ENCODE measurements around the gene ATRIP.
"Not testable (repeated sequence)": the region's sequence is repeated elsewhere in the genome, so short reads cannot be mapped to it uniquely, and the experiment has no call there.

ATRIP gene

DNA sequence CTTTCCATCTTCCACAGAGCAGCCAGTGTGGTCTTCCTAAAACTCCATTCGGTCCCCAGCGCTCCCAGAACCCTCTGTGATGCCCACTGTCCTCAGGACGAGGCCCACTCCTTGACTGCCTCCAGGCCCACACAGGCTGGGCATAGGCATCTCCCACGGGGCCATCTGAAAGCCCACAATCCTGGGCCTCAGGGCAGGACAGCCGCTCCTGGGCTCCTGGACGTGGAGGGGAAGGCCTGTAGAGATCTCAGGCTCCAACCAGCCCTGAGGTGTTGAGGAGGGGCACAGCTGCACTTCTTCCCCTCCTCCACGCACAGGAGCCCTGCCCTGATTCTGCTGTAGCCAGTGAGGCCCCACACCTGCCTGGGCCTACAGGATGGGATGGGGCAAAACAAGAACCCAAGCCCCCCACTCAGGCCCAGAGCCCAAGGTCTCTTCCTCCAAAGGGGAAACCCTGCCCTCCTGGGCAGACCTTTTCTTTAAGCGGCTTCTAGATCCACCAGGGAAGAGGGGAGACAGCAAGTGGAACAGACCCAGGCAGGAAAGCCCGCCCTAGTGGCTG is 31.5 kb downstream of the ATRIP start:
- no peaks in the 10 kb centered on the region for H3K36me3 ChIP-seq (ENCODE audit: insufficient read depth, low read depth, low read length)
- no peak overlapping the region for H3K27ac ChIP-seq (ENCODE audit: low read length)
- peaks cover 15% of the 10 kb centered on the region; the same call in 1 of the 2 replicates for H3K4me1 ChIP-seq (ENCODE audit: insufficient read depth, low read length)
- no peak overlapping the region for H3K4me3 ChIP-seq (ENCODE audit: low read length)
- H3K9ac ChIP-seq (ENCODE audit: low read depth, low read length): no peak overlapping the region
- no peaks in the 10 kb centered on the region for H3K27me3 ChIP-seq (ENCODE audit: insufficient read depth, low read length)
- no peaks in the 10 kb centered on the region for H3K9me3 ChIP-seq (ENCODE audit: insufficient read depth, low read depth, low read length)

DNA sequence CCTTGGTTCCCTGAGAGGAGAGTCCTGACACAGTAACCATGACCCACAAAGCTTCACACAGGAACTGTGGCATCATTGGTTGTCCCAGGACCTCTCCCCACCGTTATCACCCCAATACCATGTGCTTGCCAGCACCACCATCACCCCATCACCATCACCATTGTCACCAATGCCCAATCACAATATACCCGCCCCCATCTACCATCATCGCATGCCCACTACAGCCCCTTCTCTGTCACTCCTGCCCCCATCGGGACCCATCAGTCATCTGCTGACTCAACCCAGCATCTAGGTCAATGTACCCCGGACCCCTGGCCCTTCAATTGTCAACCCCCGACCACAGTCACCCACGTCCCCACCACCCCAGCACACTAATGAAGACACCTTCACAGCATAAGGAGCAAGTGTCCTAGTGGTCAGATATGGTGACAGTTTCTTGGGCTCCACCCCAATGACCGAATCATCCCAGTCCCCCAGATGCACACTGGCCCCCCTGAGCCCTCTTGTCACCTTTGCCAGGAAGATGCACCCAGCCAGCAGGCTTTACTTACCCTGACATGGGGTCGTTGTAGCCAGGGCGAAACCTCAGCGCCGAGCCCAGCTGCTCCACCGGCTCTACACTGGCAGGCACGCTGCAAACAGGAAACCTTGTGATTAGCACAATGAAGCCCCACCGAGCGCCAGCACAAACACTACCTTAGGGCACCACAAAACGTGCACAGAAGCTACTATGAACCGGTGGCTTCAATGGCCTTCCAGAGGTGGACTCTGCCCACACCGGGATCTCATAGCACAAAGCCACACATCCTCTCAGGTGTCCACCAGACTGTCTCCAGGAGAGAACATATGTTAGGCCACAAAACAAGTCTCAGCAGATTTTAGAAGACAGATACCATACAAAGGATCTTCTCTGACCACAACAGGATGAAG is 32.4 kb downstream of the ATRIP start:
- Histone ChIP-seq H3K36me3 (ENCODE audit: insufficient read depth, low read depth, low read length) (no peaks in the 10 kb centered on the region), H3K27ac (ENCODE audit: low read length) (no peak overlapping the region), H3K9me3 (ENCODE audit: insufficient read depth, low read depth, low read length) (no peaks in the 10 kb centered on the region), H3K27me3 (ENCODE audit: insufficient read depth, low read length) (no peaks in the 10 kb centered on the region), H3K9ac (ENCODE audit: low read depth, low read length) (no peak overlapping the region), H3K4me3 (ENCODE audit: low read length) (no peak overlapping the region), H3K4me1 (ENCODE audit: insufficient read depth, low read length) (peaks cover 10% of the 10 kb centered on the region; the same call in 1 of the 2 replicates)

DNA sequence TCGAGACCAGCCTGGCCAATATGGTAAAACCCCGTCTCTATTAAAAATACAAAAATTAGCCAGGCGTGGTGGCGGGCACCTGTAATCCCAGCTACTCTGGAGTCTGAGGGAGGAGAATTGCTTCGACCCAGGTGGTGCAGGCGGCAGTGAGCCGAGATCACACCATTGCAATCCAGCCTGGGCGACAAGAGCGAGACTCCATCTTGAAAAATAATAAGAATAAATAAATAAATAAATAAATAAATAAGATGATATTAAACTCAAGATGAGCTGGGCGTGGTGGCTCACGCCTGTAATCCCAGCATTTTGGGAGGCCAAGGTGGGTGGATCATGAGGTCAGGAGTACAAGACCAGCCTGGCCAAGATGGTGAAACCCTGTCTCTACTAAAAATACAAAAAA is 34.4 kb downstream of the ATRIP start:
- not testable (repeated sequence) for H3K27ac ChIP-seq (ENCODE audit: low read length); H3K27me3 ChIP-seq (ENCODE audit: insufficient read depth, low read length); H3K36me3 ChIP-seq (ENCODE audit: insufficient read depth, low read depth, low read length); H3K9ac ChIP-seq (ENCODE audit: low read depth, low read length); H3K4me1 ChIP-seq (ENCODE audit: insufficient read depth, low read length); H3K4me3 ChIP-seq (ENCODE audit: low read length); H3K9me3 ChIP-seq (ENCODE audit: insufficient read depth, low read depth, low read length)

DNA sequence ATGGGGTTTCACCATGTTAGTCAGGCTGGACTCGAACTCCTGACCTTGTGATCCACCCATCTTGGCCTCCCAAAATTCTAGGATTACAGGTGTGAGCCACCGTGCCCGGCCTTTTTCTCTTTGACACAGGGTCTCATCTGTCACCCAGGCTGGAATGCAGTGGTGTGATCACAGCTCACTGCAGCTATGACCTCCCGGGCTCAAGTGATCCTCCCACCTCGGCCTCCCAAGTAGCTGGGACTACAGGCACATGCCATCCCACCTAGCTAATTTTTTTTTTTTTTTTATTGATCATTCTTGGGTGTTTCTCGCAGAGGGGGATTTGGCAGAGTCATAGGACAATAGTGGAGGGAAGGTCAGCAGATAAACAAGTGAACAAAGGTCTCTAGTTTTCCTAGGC is 36.3 kb downstream of the ATRIP start:
- H3K4me3 ChIP-seq (ENCODE audit: low read length); H3K27me3 ChIP-seq (ENCODE audit: insufficient read depth, low read length); H3K4me1 ChIP-seq (ENCODE audit: insufficient read depth, low read length); H3K36me3 ChIP-seq (ENCODE audit: insufficient read depth, low read depth, low read length); H3K9ac ChIP-seq (ENCODE audit: low read depth, low read length); H3K9me3 ChIP-seq (ENCODE audit: insufficient read depth, low read depth, low read length); H3K27ac ChIP-seq (ENCODE audit: low read length): not testable (repeated sequence)

DNA sequence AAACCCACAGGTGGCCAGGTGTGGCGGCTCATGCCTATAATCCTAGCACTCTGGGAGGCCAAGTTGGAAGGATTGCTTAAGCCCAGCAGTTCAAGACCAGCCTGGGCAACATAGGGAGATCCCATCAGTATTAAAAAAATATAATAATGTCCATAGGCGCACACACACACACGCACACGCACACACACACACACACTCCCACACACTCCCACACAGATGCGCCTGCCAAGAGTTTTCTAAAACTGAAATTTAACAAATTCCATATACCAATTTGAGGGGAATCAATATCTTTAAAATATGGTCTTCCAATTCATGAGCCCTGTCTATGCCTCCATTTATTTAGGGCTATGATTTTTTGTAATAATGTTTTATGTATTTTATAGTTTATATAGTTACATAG is 40.4 kb downstream of the ATRIP start:
- Histone ChIP-seq H3K9me3 (ENCODE audit: insufficient read depth, low read depth, low read length) (no peaks in the 10 kb centered on the region), H3K36me3 (ENCODE audit: insufficient read depth, low read depth, low read length) (no peaks in the 10 kb centered on the region; the same call in 1 of the 2 replicates), H3K4me3 (ENCODE audit: low read length) (no peak overlapping the region), H3K27me3 (ENCODE audit: insufficient read depth, low read length) (no peaks in the 10 kb centered on the region), H3K9ac (ENCODE audit: low read depth, low read length) (no peak overlapping the region), H3K4me1 (ENCODE audit: insufficient read depth, low read length) (no peaks in the 10 kb centered on the region), H3K27ac (ENCODE audit: low read length) (no peak overlapping the region)

DNA sequence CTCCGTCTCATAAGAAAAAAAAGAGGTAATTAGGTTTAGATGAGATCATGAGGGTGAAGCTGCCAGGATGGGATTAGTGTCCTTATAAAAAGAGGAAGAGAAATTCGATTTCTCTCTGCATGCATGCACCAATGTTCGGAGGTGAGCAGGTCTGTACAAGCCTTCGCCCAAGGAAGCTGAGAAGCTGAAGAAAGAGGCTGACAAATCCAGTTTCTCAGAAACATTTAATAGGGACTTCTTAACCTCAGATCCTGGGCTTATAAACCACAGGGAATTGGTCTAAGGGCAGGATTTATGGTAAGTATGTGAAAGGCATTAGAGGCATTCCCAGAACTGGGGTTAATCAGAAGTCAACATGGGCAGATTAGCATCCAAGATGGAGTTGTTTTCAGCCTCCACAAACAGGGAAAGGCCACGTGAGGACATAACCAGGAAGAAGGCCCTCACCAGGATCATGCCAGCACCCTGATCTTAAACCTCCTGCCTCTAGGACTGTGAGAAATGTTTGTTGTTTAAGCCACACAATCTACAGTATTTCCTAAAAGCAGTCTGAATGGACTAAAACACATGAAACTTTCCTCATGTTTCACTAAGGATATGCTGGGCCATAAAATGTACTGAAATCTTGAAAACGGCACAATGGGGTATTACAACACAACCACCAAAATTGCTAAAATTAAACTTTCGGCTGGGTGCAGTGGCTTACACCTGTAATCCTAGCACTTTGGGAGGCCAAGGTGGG is 46.1 kb downstream of the ATRIP start:
- Histone ChIP-seq H3K4me1 (ENCODE audit: insufficient read depth, low read length) (no peaks in the 10 kb centered on the region), H3K9ac (ENCODE audit: low read depth, low read length) (no peak overlapping the region), H3K27me3 (ENCODE audit: insufficient read depth, low read length) (no peaks in the 10 kb centered on the region), H3K36me3 (ENCODE audit: insufficient read depth, low read depth, low read length) (peaks cover 7% of the 10 kb centered on the region; the same call in 1 of the 2 replicates), H3K27ac (ENCODE audit: low read length) (no peak overlapping the region), H3K4me3 (ENCODE audit: low read length) (no peak overlapping the region), H3K9me3 (ENCODE audit: insufficient read depth, low read depth, low read length) (no peaks in the 10 kb centered on the region)

DNA sequence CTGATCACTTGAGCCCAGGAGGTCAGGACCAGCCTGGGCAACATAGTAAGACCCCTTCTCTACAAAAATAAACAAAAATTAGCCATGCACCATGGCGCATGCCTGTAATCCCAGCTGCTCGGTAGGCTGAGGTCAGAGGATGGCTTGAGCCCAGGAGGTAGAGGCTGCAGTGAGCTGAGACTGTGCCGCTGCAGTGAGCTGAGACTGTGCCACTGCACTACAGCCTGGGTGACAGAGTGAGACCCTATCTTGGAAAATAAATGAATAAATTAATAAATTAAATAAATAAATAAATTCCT is 46.6 kb downstream of the ATRIP start:
- Histone ChIP-seq H3K27ac (ENCODE audit: low read length) (no peak overlapping the region), H3K9me3 (ENCODE audit: insufficient read depth, low read depth, low read length) (no peaks in the 10 kb centered on the region), H3K9ac (ENCODE audit: low read depth, low read length) (no peak overlapping the region), H3K27me3 (ENCODE audit: insufficient read depth, low read length) (no peaks in the 10 kb centered on the region), H3K4me1 (ENCODE audit: insufficient read depth, low read length) (no peaks in the 10 kb centered on the region), H3K36me3 (ENCODE audit: insufficient read depth, low read depth, low read length) (peaks cover 7% of the 10 kb centered on the region; the same call in 1 of the 2 replicates), H3K4me3 (ENCODE audit: low read length) (no peak overlapping the region)

DNA sequence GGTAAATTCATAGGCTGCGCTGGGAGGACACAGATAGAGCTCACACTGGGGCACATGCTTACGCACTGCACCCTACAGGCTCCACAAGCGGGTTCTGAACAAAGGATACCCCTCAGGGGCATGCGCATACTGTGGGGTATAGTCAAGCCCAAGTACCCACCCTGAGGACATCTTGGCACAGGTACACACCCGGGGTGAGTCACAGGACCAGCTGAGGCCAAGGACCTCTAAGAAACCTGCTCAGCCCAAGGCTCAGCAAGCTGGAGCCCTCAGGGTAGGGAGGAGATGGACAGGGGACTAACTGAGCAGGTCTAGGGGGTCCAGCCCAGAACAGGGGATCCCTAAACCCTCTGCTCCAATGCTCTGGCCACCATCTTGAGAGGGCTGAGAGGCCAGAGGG is 54.1 kb downstream of the ATRIP start:
- H3K9ac ChIP-seq (ENCODE audit: low read depth, low read length): no peak overlapping the region
- peaks cover 4% of the 10 kb centered on the region; the same call in 1 of the 2 replicates for H3K36me3 ChIP-seq (ENCODE audit: insufficient read depth, low read depth, low read length)
- H3K9me3 ChIP-seq (ENCODE audit: insufficient read depth, low read depth, low read length): no peaks in the 10 kb centered on the region
- H3K27ac ChIP-seq (ENCODE audit: low read length): no peak overlapping the region
- peaks cover 11% of the 10 kb centered on the region; the same call in 1 of the 2 replicates for H3K27me3 ChIP-seq (ENCODE audit: insufficient read depth, low read length)
- H3K4me3 ChIP-seq (ENCODE audit: low read length): no peak overlapping the region
- H3K4me1 ChIP-seq (ENCODE audit: insufficient read depth, low read length): peaks cover 15% of the 10 kb centered on the region

DNA sequence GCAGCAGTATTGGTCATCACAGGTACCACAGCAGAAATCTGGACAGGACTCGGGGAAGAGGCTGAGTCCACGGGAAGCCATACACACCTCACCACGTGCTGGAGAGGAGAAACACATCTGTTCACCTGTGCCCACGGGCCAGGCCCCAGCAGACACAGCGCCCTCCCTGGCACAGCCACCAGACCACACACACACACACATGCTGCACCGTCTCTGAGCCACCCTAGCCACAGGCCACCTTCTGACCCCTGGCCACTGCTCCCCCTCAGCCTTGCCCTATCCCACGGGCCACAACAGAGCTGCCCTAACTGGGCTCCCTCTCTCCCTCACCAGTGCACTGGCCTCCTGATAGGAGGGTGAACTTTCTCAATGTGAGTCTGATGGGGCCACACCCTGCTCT is 54.7 kb downstream of the ATRIP start:
- Histone ChIP-seq H3K4me3 (ENCODE audit: low read length) (no peak overlapping the region), H3K27me3 (ENCODE audit: insufficient read depth, low read length) (peaks cover 11% of the 10 kb centered on the region; the same call in 1 of the 2 replicates), H3K9me3 (ENCODE audit: insufficient read depth, low read depth, low read length) (no peaks in the 10 kb centered on the region), H3K4me1 (ENCODE audit: insufficient read depth, low read length) (peaks cover 15% of the 10 kb centered on the region), H3K9ac (ENCODE audit: low read depth, low read length) (no peak overlapping the region), H3K36me3 (ENCODE audit: insufficient read depth, low read depth, low read length) (peaks cover 4% of the 10 kb centered on the region; the same call in 1 of the 2 replicates), H3K27ac (ENCODE audit: low read length) (no peak overlapping the region)

DNA sequence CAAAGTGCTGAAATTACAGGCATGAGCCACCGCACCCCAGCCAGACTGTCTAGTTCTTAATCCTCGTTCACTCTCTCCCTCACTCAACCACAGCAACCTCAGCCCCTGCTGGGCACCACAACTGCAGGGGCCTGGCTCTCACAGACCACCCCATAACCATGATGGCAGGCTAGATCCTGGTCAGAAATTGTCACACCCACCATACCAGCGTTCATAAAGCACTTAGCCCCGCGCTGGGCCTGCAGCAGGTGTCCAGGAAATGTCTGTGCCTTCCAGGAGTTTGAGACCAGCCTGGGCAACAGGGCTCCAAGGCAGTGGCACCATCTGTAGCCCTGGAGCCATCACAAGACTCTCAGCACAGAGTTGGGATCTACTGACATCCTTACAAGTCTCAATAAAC is 55.6 kb downstream of the ATRIP start:
- Histone ChIP-seq H3K27me3 (ENCODE audit: insufficient read depth, low read length) (peaks cover 11% of the 10 kb centered on the region; the same call in 1 of the 2 replicates), H3K4me1 (ENCODE audit: insufficient read depth, low read length) (peaks cover 16% of the 10 kb centered on the region), H3K9ac (ENCODE audit: low read depth, low read length) (no peak overlapping the region), H3K4me3 (ENCODE audit: low read length) (no peak overlapping the region), H3K27ac (ENCODE audit: low read length) (no peak overlapping the region), H3K36me3 (ENCODE audit: insufficient read depth, low read depth, low read length) (peaks cover 4% of the 10 kb centered on the region; the same call in 1 of the 2 replicates), H3K9me3 (ENCODE audit: insufficient read depth, low read depth, low read length) (no peaks in the 10 kb centered on the region)

DNA sequence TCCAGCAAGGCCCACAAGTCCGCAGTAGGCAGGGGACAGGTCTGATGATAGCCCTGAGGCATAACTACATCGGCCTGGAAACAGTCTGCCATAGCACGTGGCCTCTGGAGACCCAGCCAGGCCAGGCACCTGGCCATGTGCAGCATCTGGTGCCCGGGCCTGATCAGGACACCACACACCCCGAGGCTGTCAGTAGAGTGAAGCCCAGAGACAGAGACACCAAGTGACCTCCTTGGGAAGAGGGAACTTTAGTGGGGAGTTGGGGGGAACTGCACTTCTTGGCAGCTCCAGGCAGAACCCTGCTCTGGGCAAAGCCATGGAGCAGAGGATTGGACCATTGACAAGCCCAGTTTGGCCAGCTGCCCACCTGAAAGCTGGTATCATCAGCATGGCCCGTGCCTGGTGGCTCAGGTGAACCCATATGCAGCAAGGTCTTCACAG is 56.2 kb downstream of the ATRIP start:
- peak overlapping the region; percentile 74; the same call in 1 of the 2 replicates for H3K9ac ChIP-seq (ENCODE audit: low read depth, low read length)
- peak overlapping the region; percentile 74 for H3K4me3 ChIP-seq (ENCODE audit: low read length)
- peaks cover 11% of the 10 kb centered on the region; the same call in 1 of the 2 replicates for H3K27me3 ChIP-seq (ENCODE audit: insufficient read depth, low read length)
- H3K4me1 ChIP-seq (ENCODE audit: insufficient read depth, low read length): peaks cover 20% of the 10 kb centered on the region
- H3K27ac ChIP-seq (ENCODE audit: low read length): no peak overlapping the region
- no peaks in the 10 kb centered on the region for H3K9me3 ChIP-seq (ENCODE audit: insufficient read depth, low read depth, low read length)
- peaks cover 4% of the 10 kb centered on the region; the same call in 1 of the 2 replicates for H3K36me3 ChIP-seq (ENCODE audit: insufficient read depth, low read depth, low read length)

Measured in iPS-20b (cell line).